ENCODE results near the gene ZMYND8.

ZMYND8 gene

GRCh38 chr20:47350181-47350550, 6.3 kb downstream of the ZMYND8 start:
- no peak for TF ChIP-seq CTCF (IDR thresholded peaks at IDR 0.05; ENCODE audit: extremely low read depth, missing control alignments)
- DNase-seq (ENCODE audit: low spot score), result peak; percentile 29

- TF ChIP-seq CTCF (IDR thresholded peaks at IDR 0.05; ENCODE audit: extremely low read depth, missing control alignments), result no peak
Observed at GRCh38 chr20:47349365-47350180, 6.9 kb downstream of the ZMYND8 start.

GRCh38 chr20:47348539-47349142, 7.9 kb downstream of the ZMYND8 start:
- no peak for DNase-seq (ENCODE audit: low spot score)
- no peak for TF ChIP-seq CTCF (IDR thresholded peaks at IDR 0.05; ENCODE audit: extremely low read depth, missing control alignments)

More at GRCh38 chr20:47349365-47350180, 6.9 kb downstream of the ZMYND8 start:
- no peak for DNase-seq (ENCODE audit: low spot score)

- no peak for DNase-seq (ENCODE audit: low spot score)
- TF ChIP-seq CTCF (IDR thresholded peaks at IDR 0.05; ENCODE audit: extremely low read depth, missing control alignments), result no peak
Observed at GRCh38 chr20:47347661-47348435, 8.7 kb downstream of the ZMYND8 start.

GRCh38 chr20:47346172-47346571, 10.3 kb downstream of the ZMYND8 start:
- no peak for DNase-seq (ENCODE audit: low spot score)
- no peak for TF ChIP-seq CTCF (IDR thresholded peaks at IDR 0.05; ENCODE audit: extremely low read depth, missing control alignments)

- TF ChIP-seq CTCF (IDR thresholded peaks at IDR 0.05; ENCODE audit: extremely low read depth, missing control alignments), result no peak
- DNase-seq (ENCODE audit: low spot score), result no peak
Observed at GRCh38 chr20:47345214-47345613, 11.3 kb downstream of the ZMYND8 start.

- no peak for TF ChIP-seq CTCF (IDR thresholded peaks at IDR 0.05; ENCODE audit: extremely low read depth, missing control alignments)
- no peak for DNase-seq (ENCODE audit: low spot score)
Observed at GRCh38 chr20:47343007-47343472, 13.5 kb downstream of the ZMYND8 start.

Data from GM20000 (cell line).